Neural cell (in vitro differentiated cells): Measurements from ENCODE around the gene MMP25. TPM values are rescaled to one million over a fixed set of nuclear protein-coding genes. Genes with fewer than 3 reads are reported as not detected.

Experiments used
- H2AFZ ChIP-seq: fragments of 200-600, 300-800 bp; sonication (generic), shearing (Covaris generic); 2 replicates; pipeline ENCODE4 v1.6.0; 2014; ENCODE audit warnings: low read depth, mild to moderate bottlenecking, antibody characterized with exemption, low read length, moderate library complexity
- H3F3A ChIP-seq: fragments of 200-600 bp; shearing (Covaris generic); 2 replicates; pipeline ENCODE4 v1.6.1; 2016; ENCODE audit warnings: mild to moderate bottlenecking, moderate library complexity, mixed read lengths, antibody characterized with exemption, low read length; ENCODE audit not compliant: insufficient read depth, poor library complexity, severe bottlenecking
- H3K27ac ChIP-seq: fragments of 200-600, 300-800 bp; sonication (generic), shearing (Covaris generic); 2 replicates; pipeline ENCODE4 v1.5.1; 2014; ENCODE audit warnings: mild to moderate bottlenecking, low read length, moderate library complexity
- H3K27me3 ChIP-seq: fragments of 300-800, 200-600 bp; sonication (generic), shearing (Covaris generic); 2 replicates; pipeline ENCODE4 v1.6.0; 2014; ENCODE audit warnings: mild to moderate bottlenecking, low read depth, low read length, moderate library complexity; ENCODE audit not compliant: insufficient read depth
- H3K36me3 ChIP-seq: fragments of 300-800, 200-600 bp; sonication (generic), shearing (Covaris generic); 2 replicates; pipeline ENCODE4 v1.5.1; 2014; ENCODE audit warnings: mild to moderate bottlenecking, antibody characterized with exemption, low read length, moderate library complexity; ENCODE audit not compliant: insufficient read depth
- H3K4me2 ChIP-seq: fragments of 300-800, 200-600 bp; sonication (generic), shearing (Covaris generic); 2 replicates; pipeline ENCODE4 v1.6.0; 2014; ENCODE audit warnings: mild to moderate bottlenecking, low read length
- H3K4me3 ChIP-seq: fragments of 300-800, 200-600 bp; sonication (generic), shearing (Covaris generic); 2 replicates; pipeline ENCODE4 v1.5.1; 2014; ENCODE audit warnings: mild to moderate bottlenecking, low read length, moderate library complexity
- H3K79me2 ChIP-seq: fragments of 200-600 bp; shearing (Covaris generic); replicated peaks from 2 replicates; pipeline ENCODE4 v1.6.0; 2014; ENCODE audit warnings: mild to moderate bottlenecking, low read length, moderate library complexity; ENCODE audit not compliant: insufficient read depth
- H3K9ac ChIP-seq: fragments of 300-800, 200-600 bp; sonication (generic), shearing (Covaris generic); 2 replicates; pipeline ENCODE4 v1.6.1; 2016; ENCODE audit warnings: mild to moderate bottlenecking, low read length, mixed read lengths
- H3K9me2 ChIP-seq: fragments of 200-600 bp; shearing (Covaris generic); 2 replicates; pipeline ENCODE4 v1.6.1; 2016; ENCODE audit warnings: mild to moderate bottlenecking, low read length, mixed read lengths; ENCODE audit not compliant: insufficient read depth
- H3K9me3 ChIP-seq: fragments of 200-600, 300-800 bp; sonication (generic), shearing (Covaris generic); 2 replicates; pipeline ENCODE4 v1.6.1; 2016; ENCODE audit warnings: mild to moderate bottlenecking, mixed run types, low read length, moderate library complexity, mixed read lengths
- H4K20me1 ChIP-seq: fragments of 200-600 bp; shearing (Covaris generic); 2 replicates; pipeline ENCODE4 v1.6.1; 2016; ENCODE audit warnings: mild to moderate bottlenecking, mixed run types; ENCODE audit not compliant: insufficient read depth
- EP300 ChIP-seq: fragments of 450-650 bp; conservative IDR thresholded peaks from 2 replicates; pipeline ENCODE4 v1.6.1; 2014; ENCODE audit warnings: antibody characterized with exemption, mild to moderate bottlenecking, moderate library complexity; ENCODE audit not compliant: poor library complexity, severe bottlenecking
- EZH2 ChIP-seq: fragments of 200-600, 300-800 bp; shearing (Covaris generic), sonication (generic); IDR thresholded peaks from 2 replicates; pipeline ENCODE4 v1.6.1; 2014; ENCODE audit warnings: antibody characterized with exemption, low read length, borderline replicate concordance, mild to moderate bottlenecking; ENCODE audit not compliant: insufficient read depth, poor library complexity, severe bottlenecking
- MXI1 ChIP-seq: fragments of 450-650 bp; conservative IDR thresholded peaks from 2 replicates; pipeline ENCODE4 v1.6.1; 2014; ENCODE audit warnings: antibody characterized with exemption, mild to moderate bottlenecking; ENCODE audit not compliant: poor library complexity, severe bottlenecking
- POLR2AphosphoS5 ChIP-seq: IDR thresholded peaks from 2 replicates; pipeline ENCODE4 v1.6.1; 2012
- RAD21 ChIP-seq: fragments of 450-650 bp; conservative IDR thresholded peaks from 2 replicates; pipeline ENCODE4 v1.6.1; 2014; ENCODE audit warnings: antibody characterized with exemption, mild to moderate bottlenecking, moderate library complexity
- SMC3 ChIP-seq: fragments of 450-650 bp; conservative IDR thresholded peaks from 2 replicates; pipeline ENCODE4 v1.6.1; 2014; ENCODE audit warnings: antibody characterized with exemption, mild to moderate bottlenecking, moderate library complexity; ENCODE audit not compliant: poor library complexity
- TAF1 ChIP-seq: IDR thresholded peaks from 2 replicates; pipeline ENCODE4 v1.6.1; 2012; ENCODE audit warnings: low read depth
- polyA plus RNA-seq: library from polyadenylated mRNA; depleted of rRNA; stranded (reverse); fragments of >200 nt; gene quantifications from 2 replicates; pipeline ENCODE4 v1.2.3, GENCODE V29; 2014
- TF ChIP-seq, protein P1 (sequence below): fragments of 450-650 bp; IDR thresholded peaks from 2 replicates; pipeline ENCODE4 v1.5.1; 2014; ENCODE audit warnings: antibody characterized with exemption, mild to moderate bottlenecking, moderate library complexity; ENCODE audit not compliant: poor library complexity, severe bottlenecking
- TF ChIP-seq, protein P2 (sequence below): IDR thresholded peaks from 2 replicates; pipeline ENCODE4 v1.6.1; 2012; ENCODE audit warnings: borderline replicate concordance

MMP25 gene
- polyA plus RNA-seq, 1 donor from 2014 or later = not detected

DNA sequence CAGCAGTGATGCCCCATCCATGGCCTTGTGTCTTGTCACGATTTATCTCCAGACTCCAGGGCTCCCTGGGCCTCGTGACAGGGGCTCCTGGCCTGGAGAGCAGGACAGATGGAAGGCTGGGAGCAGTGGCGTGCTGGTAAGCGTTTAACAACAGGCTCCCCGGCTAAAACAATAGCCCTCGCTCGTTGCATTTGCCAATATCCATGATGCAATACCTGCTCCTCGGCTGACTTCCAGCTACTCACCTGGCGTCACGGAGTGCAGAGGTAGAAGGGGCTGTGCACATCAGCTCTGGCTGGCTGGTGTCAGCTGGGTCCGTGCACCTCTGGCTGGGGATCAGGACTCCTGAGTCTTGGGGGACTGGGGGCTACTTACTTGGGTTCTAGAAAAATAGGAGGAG is 8.1 kb upstream of the MMP25 start:
- H3K4me2 ChIP-seq = no peak overlapping the region

GRCh38 chr16:3038896-3039295 is 7.5 kb upstream of the MMP25 start:
- Histone ChIP-seq H3K36me3 (no peaks in the 10 kb centered on the region), H3K9me2 (no peaks in the 10 kb centered on the region), H3K4me2 (no peak overlapping the region), H3K4me3 (no peak overlapping the region), H2AFZ (no peak overlapping the region), H3K27me3 (peaks cover 77% of the 10 kb centered on the region), H3K9ac (no peak overlapping the region), H3K27ac (no peak overlapping the region), H3K79me2 (no peaks in the 10 kb centered on the region), H4K20me1 (no peaks in the 10 kb centered on the region), H3K9me3 (no peaks in the 10 kb centered on the region), H3F3A (no peaks in the 10 kb centered on the region)
- TF ChIP-seq, protein P1, sequence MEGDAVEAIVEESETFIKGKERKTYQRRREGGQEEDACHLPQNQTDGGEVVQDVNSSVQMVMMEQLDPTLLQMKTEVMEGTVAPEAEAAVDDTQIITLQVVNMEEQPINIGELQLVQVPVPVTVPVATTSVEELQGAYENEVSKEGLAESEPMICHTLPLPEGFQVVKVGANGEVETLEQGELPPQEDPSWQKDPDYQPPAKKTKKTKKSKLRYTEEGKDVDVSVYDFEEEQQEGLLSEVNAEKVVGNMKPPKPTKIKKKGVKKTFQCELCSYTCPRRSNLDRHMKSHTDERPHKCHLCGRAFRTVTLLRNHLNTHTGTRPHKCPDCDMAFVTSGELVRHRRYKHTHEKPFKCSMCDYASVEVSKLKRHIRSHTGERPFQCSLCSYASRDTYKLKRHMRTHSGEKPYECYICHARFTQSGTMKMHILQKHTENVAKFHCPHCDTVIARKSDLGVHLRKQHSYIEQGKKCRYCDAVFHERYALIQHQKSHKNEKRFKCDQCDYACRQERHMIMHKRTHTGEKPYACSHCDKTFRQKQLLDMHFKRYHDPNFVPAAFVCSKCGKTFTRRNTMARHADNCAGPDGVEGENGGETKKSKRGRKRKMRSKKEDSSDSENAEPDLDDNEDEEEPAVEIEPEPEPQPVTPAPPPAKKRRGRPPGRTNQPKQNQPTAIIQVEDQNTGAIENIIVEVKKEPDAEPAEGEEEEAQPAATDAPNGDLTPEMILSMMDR = no peak
- TF ChIP-seq EP300 = no peak
- TF ChIP-seq EZH2 = no peak
- TF ChIP-seq POLR2AphosphoS5 = no peak
- TF ChIP-seq SMC3 = no peak
- no peak for TF ChIP-seq RAD21
- no peak for TF ChIP-seq MXI1
- TF ChIP-seq, protein P2, sequence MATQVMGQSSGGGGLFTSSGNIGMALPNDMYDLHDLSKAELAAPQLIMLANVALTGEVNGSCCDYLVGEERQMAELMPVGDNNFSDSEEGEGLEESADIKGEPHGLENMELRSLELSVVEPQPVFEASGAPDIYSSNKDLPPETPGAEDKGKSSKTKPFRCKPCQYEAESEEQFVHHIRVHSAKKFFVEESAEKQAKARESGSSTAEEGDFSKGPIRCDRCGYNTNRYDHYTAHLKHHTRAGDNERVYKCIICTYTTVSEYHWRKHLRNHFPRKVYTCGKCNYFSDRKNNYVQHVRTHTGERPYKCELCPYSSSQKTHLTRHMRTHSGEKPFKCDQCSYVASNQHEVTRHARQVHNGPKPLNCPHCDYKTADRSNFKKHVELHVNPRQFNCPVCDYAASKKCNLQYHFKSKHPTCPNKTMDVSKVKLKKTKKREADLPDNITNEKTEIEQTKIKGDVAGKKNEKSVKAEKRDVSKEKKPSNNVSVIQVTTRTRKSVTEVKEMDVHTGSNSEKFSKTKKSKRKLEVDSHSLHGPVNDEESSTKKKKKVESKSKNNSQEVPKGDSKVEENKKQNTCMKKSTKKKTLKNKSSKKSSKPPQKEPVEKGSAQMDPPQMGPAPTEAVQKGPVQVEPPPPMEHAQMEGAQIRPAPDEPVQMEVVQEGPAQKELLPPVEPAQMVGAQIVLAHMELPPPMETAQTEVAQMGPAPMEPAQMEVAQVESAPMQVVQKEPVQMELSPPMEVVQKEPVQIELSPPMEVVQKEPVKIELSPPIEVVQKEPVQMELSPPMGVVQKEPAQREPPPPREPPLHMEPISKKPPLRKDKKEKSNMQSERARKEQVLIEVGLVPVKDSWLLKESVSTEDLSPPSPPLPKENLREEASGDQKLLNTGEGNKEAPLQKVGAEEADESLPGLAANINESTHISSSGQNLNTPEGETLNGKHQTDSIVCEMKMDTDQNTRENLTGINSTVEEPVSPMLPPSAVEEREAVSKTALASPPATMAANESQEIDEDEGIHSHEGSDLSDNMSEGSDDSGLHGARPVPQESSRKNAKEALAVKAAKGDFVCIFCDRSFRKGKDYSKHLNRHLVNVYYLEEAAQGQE = no peak
- no peak for TF ChIP-seq TAF1

More for the DNA sequence above, 8.1 kb upstream of the MMP25 start:
- Histone ChIP-seq H3K27me3 (peaks cover 77% of the 10 kb centered on the region), H3K9me2 (no peaks in the 10 kb centered on the region), H3F3A (no peaks in the 10 kb centered on the region), H3K79me2 (no peaks in the 10 kb centered on the region), H3K9me3 (no peaks in the 10 kb centered on the region), H4K20me1 (no peaks in the 10 kb centered on the region), H3K36me3 (no peaks in the 10 kb centered on the region), H3K27ac (no peak overlapping the region), H3K4me3 (no peak overlapping the region), H3K9ac (no peak overlapping the region), H2AFZ (no peak overlapping the region)
- TF ChIP-seq EP300 (no peak), SMC3 (no peak)

DNA sequence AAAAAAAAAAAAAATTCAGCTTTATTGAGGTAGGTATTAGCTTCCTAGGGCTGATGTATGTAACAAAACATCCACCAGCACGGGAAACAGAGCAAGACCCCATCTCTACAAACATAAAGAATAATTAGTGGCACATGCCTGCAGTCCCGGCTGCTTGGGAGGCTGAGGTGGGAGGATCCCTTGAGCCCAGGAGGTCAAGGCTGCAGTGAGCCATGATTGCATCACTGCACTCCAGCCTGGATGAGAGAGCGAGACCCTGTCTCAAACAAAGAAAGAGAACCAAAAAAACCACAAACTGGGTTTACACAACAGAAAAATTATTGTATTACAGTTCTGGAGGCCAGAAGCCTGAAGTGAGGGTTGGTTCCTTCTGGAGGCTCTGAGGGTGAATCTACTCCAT is 4.0 kb upstream of the MMP25 start:
- H3K36me3 ChIP-seq = no peaks in the 10 kb centered on the region
- peaks cover 79% of the 10 kb centered on the region for H3K27me3 ChIP-seq
- H3K9me2 ChIP-seq = no peaks in the 10 kb centered on the region
- H3K27ac ChIP-seq = no peak overlapping the region
- H3K9me3 ChIP-seq = no peaks in the 10 kb centered on the region
- no peak overlapping the region for H3K4me3 ChIP-seq
- H3F3A ChIP-seq = no peaks in the 10 kb centered on the region
- no peak overlapping the region for H3K9ac ChIP-seq
- H3K79me2 ChIP-seq = no peaks in the 10 kb centered on the region
- H4K20me1 ChIP-seq = no peaks in the 10 kb centered on the region
- H3K4me2 ChIP-seq = no peak overlapping the region
- H2AFZ ChIP-seq = no peak overlapping the region
- TF ChIP-seq, protein P2 = no peak
- TF ChIP-seq POLR2AphosphoS5 = no peak
- no peak for TF ChIP-seq EZH2
- no peak for TF ChIP-seq EP300
- no peak for TF ChIP-seq SMC3
- TF ChIP-seq TAF1 = no peak
- TF ChIP-seq RAD21 = no peak
- TF ChIP-seq MXI1 = no peak
- TF ChIP-seq, protein P1 = no peak
